Peyer's patch (tissue), 4 donors: ENCODE data around the gene DNAJC6.

Source experiments
- POLR2A ChIP-seq, 2 donors: fragments of 450-650 bp; IDR thresholded peaks; one replicate each; pipeline ENCODE4 v1.5.1; 2017; ENCODE audit warnings: antibody characterized with exemption in 2 of 2, mild to moderate bottlenecking in 2 of 2, moderate library complexity in 2 of 2
- TF ChIP-seq, protein P1 (sequence below), 6 experiments: fragments of 450-650 bp in 4 of 6; fragments of 200-600 bp in 2 of 6; sonication (generic) in 1 of 6; IDR thresholded peaks; one replicate each; pipeline ENCODE4 v1.5.1; 2017 to 2019; ENCODE audit warnings: antibody characterized with exemption in 6 of 6, mild to moderate bottlenecking in 3 of 6, moderate library complexity in 1 of 6

DNA sequence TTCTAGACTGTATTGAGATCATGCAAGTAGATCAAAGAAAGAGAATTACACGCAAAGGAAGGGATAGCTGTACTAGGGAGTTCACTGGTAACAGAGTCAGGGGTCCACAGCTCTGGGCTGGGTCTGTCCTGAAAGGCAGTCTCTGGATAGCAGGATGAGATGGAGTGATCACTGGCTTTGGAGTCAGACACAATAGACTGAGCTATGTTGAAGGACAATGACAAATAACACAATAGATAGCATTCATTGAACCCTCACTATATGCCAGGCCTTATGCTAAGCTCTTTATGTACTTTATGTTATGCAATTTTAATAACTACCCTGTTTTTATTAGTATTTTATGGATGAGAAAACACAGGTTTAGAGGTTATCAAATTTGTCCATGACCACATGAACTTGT lies 10.0 kb upstream of the DNAJC6 start:
- TF ChIP-seq, protein P1, sequence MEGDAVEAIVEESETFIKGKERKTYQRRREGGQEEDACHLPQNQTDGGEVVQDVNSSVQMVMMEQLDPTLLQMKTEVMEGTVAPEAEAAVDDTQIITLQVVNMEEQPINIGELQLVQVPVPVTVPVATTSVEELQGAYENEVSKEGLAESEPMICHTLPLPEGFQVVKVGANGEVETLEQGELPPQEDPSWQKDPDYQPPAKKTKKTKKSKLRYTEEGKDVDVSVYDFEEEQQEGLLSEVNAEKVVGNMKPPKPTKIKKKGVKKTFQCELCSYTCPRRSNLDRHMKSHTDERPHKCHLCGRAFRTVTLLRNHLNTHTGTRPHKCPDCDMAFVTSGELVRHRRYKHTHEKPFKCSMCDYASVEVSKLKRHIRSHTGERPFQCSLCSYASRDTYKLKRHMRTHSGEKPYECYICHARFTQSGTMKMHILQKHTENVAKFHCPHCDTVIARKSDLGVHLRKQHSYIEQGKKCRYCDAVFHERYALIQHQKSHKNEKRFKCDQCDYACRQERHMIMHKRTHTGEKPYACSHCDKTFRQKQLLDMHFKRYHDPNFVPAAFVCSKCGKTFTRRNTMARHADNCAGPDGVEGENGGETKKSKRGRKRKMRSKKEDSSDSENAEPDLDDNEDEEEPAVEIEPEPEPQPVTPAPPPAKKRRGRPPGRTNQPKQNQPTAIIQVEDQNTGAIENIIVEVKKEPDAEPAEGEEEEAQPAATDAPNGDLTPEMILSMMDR (IDR thresholded peaks at IDR 0.05), result no peak
- no peak for TF ChIP-seq POLR2A (IDR thresholded peaks at IDR 0.05)
